Mucosa of descending colon (tissue), 3 donors: ENCODE measurements around the gene ENTREP3. TPM values are rescaled to one million over a fixed set of nuclear protein-coding genes. Genes with fewer than 3 reads are reported as not detected.

Source experiments
- ATAC-seq: fragments of 200-7000 bp; cut with Tn5 transposase; one replicate; pipeline ENCODE4 v1.9.1; 2020; ENCODE audit warnings: mild to moderate bottlenecking, moderate library complexity
- DNase-seq, 3 donors: peaks; one replicate each; pipeline ENCODE4 v3.0.0-alpha.2; 2020
- H3K36me3 ChIP-seq: fragments of 200-600 bp; one replicate; pipeline ENCODE4 v1.8.0; 2021; ENCODE audit warnings: low read depth, mild to moderate bottlenecking
- H3K4me1 ChIP-seq: fragments of 200-600 bp; one replicate; pipeline ENCODE4 v1.8.0; 2021; ENCODE audit warnings: low read depth, mild to moderate bottlenecking
- H3K4me3 ChIP-seq: fragments of 200-600 bp; one replicate; pipeline ENCODE4 v1.8.0; 2021; ENCODE audit warnings: mild to moderate bottlenecking
- H3K9me3 ChIP-seq: fragments of 200-600 bp; one replicate; pipeline ENCODE4 v1.8.0; 2021; ENCODE audit warnings: mild to moderate bottlenecking
- CTCF ChIP-seq: fragments of 200-600 bp; IDR thresholded peaks from one replicate; pipeline ENCODE4 v1.8.0; 2022; ENCODE audit warnings: antibody characterized with exemption, mild to moderate bottlenecking
- intact Hi-C, 2 donors: fragments of 100-400 bp; cut with DNase I in 1 of 2; cut with micrococcal nuclease in 1 of 2; formaldehyde crosslinking; loops; one replicate each; pipeline versions ENCODE4 v1.11.0 to v1.11.1; 2022; cut with DNase I, micrococcal nuclease
- total RNA-seq, 3 donors: library from RNA; stranded (reverse); fragmentation: NEBNext Ultra II Directional in 2 of 3; extraction: Animal tissue kit (Norgen Biotek cat#: 25700) in 2 of 3; gene quantifications; one replicate each; pipeline versions ENCODE4 v1.2.1 to v1.2.4, GENCODE V29; 2021 to 2023
- donor health status: DM: no; HTN: no; CAD: no; lungs with moderate emphysema.
- donor health status: DM: no; HTN: no; CAD: no.
- donor health status: DM: no; HTN: yes; CAD: no.

The ENTREP3 gene
- total RNA-seq, 3 donors from 2014 or later: 16.9 to 42.6 (median 20.4) TPM

GRCh38 chr1:155210314-155211104 lies 44.8 kb downstream of the ENTREP3 start:
- Histone ChIP-seq H3K4me3 (no peak overlapping the region), H3K4me1 (peaks cover 20% of the 10 kb centered on the region), H3K36me3 (no peaks in the 10 kb centered on the region), H3K9me3 (no peaks in the 10 kb centered on the region)
- DNase-seq (peak in 1 of 3 donors; percentile 4), ATAC-seq (no peak)
- no peak for TF ChIP-seq CTCF
- intact Hi-C loops: no loop called here

- intact Hi-C loops: no loop called here
- no peaks in the 10 kb centered on the region for H3K36me3 ChIP-seq
- peak overlapping the region; percentile 78 for H3K4me3 ChIP-seq
- H3K9me3 ChIP-seq: no peaks in the 10 kb centered on the region
- DNase-seq: no peak
- no peak for TF ChIP-seq CTCF
- ATAC-seq: no peak
- H3K4me1 ChIP-seq: peaks cover 20% of the 10 kb centered on the region
Observed at GRCh38 chr1:155209312-155209721, 46.0 kb downstream of the ENTREP3 start.

- Histone ChIP-seq H3K36me3 (no peaks in the 10 kb centered on the region), H3K4me1 (peaks cover 20% of the 10 kb centered on the region), H3K9me3 (no peaks in the 10 kb centered on the region), H3K4me3 (peak within 1 kb of the TSS; percentile 78)
- no peak for TF ChIP-seq CTCF
- DNase-seq (peak; percentile 87 to 93 (median 90)), ATAC-seq (peak; percentile 85)
- intact Hi-C loops: no loop called here
Observed at GRCh38 chr1:155208541-155209311, 46.6 kb downstream of the ENTREP3 start, which contains the start of gene MTX1. Gene MTX1 (plus strand): TSS chr1:155208695. CDS start chr1:155208805, 110 bp downstream.

GRCh38 chr1:155207806-155208540 lies 47.3 kb downstream of the ENTREP3 start, which contains the start of gene THBS3:
Gene THBS3 (minus strand): TSS chr1:155207897. CDS start chr1:155207876, 21 bp downstream.
- ATAC-seq (peak; percentile 10), DNase-seq (peak in 2 of 3 donors; percentile 38 to 65)
- Histone ChIP-seq H3K4me1 (peaks cover 20% of the 10 kb centered on the region), H3K4me3 (peak within 1 kb of the TSS; percentile 78), H3K36me3 (no peaks in the 10 kb centered on the region), H3K9me3 (no peaks in the 10 kb centered on the region)
- no peak for TF ChIP-seq CTCF
- intact Hi-C loops: no loop called here
